Measurements from ENCODE around the gene WDFY4. TPM values are rescaled to one million over a fixed set of nuclear protein-coding genes. Genes with fewer than 3 reads are reported as not detected.

Gene WDFY4
- total and polyA plus RNA-seq, 4 donors: 0.57 to 7.1 (median 2.0) TPM

- Histone ChIP-seq H3K27me3 (ENCODE audit: control insufficient read depth in 4 of 4, insufficient read depth in 4 of 4, low read length in 3 of 4) (no peaks in the 10 kb centered on the region), H3K27ac (ENCODE audit: low read depth in 1 of 2, low read length in 2 of 2) (no peak overlapping the region), H3K9me3 (ENCODE audit: control insufficient read depth in 4 of 4, low read length in 3 of 4) (no peaks in the 10 kb centered on the region), H3K4me1 (ENCODE audit: control insufficient read depth in 4 of 4, insufficient read depth in 4 of 4, low read length in 3 of 4) (no peaks in the 10 kb centered on the region), H3K4me3 (ENCODE audit: low read depth in 1 of 3, low read length in 3 of 3) (no peak overlapping the region), H3K36me3 (ENCODE audit: control insufficient read depth in 4 of 4, insufficient read depth in 3 of 4, low read depth in 1 of 4, low read length in 3 of 4) (no peaks in the 10 kb centered on the region), H3K9ac (ENCODE audit: low read depth in 1 of 2, low read length in 2 of 2) (no peak overlapping the region)
- TF ChIP-seq FOXA2 (IDR thresholded peaks at IDR 0.05) (no peak), MAX (IDR thresholded peaks at IDR 0.05) (no peak), JUND (IDR thresholded peaks at IDR 0.05) (no peak), HNF4A (conservative IDR thresholded peaks at IDR 0.05) (no peak), REST (IDR thresholded peaks at IDR 0.05) (no peak), GABPA (IDR thresholded peaks at IDR 0.05 in 1 of 2, conservative IDR thresholded peaks at IDR 0.05 in 1 of 2) (no peak)
- 81% methylated on average over 15 of the region's 15 CpGs for WGBS
- DNase-seq (ENCODE audit: low spot score): no peak
Measured at GRCh38 chr10:48769706-48770435, 85.2 kb downstream of the WDFY4 start.

- Histone ChIP-seq H3K27ac (ENCODE audit: low read depth in 1 of 2, low read length in 2 of 2) (no peak overlapping the region), H3K27me3 (ENCODE audit: control insufficient read depth in 4 of 4, insufficient read depth in 4 of 4, low read length in 3 of 4) (no peaks in the 10 kb centered on the region), H3K36me3 (ENCODE audit: control insufficient read depth in 4 of 4, insufficient read depth in 3 of 4, low read depth in 1 of 4, low read length in 3 of 4) (no peaks in the 10 kb centered on the region), H3K9me3 (ENCODE audit: control insufficient read depth in 4 of 4, low read length in 3 of 4) (no peaks in the 10 kb centered on the region), H3K9ac (ENCODE audit: low read depth in 1 of 2, low read length in 2 of 2) (no peak overlapping the region), H3K4me1 (ENCODE audit: control insufficient read depth in 4 of 4, insufficient read depth in 4 of 4, low read length in 3 of 4) (no peaks in the 10 kb centered on the region), H3K4me3 (ENCODE audit: low read depth in 1 of 3, low read length in 3 of 3) (no peak overlapping the region)
- no peak for TF ChIP-seq REST (IDR thresholded peaks at IDR 0.05)
- no peak for TF ChIP-seq CTCF (IDR thresholded peaks at IDR 0.05; ENCODE audit: low read depth, low read length, missing input control)
- no peak for TF ChIP-seq NR2F2 (IDR thresholded peaks at IDR 0.05)
- TF ChIP-seq RAD21 (IDR thresholded peaks at IDR 0.05): no peak
- TF ChIP-seq JUND (IDR thresholded peaks at IDR 0.05): no peak
- TF ChIP-seq ATF3 (IDR thresholded peaks at IDR 0.05): no peak
- no peak for TF ChIP-seq MAX (IDR thresholded peaks at IDR 0.05)
- TF ChIP-seq EGR1 (IDR thresholded peaks at IDR 0.05; ENCODE audit: low read depth in 2 of 2): no peak
- TF ChIP-seq SP1 (IDR thresholded peaks at IDR 0.05): no peak
- TF ChIP-seq GABPA (IDR thresholded peaks at IDR 0.05 in 1 of 2, conservative IDR thresholded peaks at IDR 0.05 in 1 of 2): no peak
- no peak for TF ChIP-seq FOXA2 (IDR thresholded peaks at IDR 0.05)
- no peak for TF ChIP-seq FOXA1 (IDR thresholded peaks at IDR 0.05)
- no peak for TF ChIP-seq YY1 (IDR thresholded peaks at IDR 0.05)
- no peak for TF ChIP-seq HNF4A (conservative IDR thresholded peaks at IDR 0.05)
- no peak for TF ChIP-seq TAF1 (conservative IDR thresholded peaks at IDR 0.05)
- DNase-seq (ENCODE audit: low spot score): no peak
- WGBS: 69% methylated on average over 1 of the region's 1 CpG
Measured at GRCh38 chr10:48770561-48771089, 86.0 kb downstream of the WDFY4 start.

Measured in liver (tissue), 9 donors.